GM12864 (cell line): ENCODE results near the gene GPC2.
"Not testable (repeated sequence)": the region's sequence is repeated elsewhere in the genome, so short reads cannot be mapped to it uniquely, and the experiment has no call there.

Experiments
- DNase-seq: peaks from one replicate; pipeline ENCODE4 v3.0.0-alpha.2; 2011; ENCODE audit warnings: low read depth
- H3K4me3 ChIP-seq: 2 replicates; pipeline ENCODE4 v1.5.1; 2011; ENCODE audit warnings: mild to moderate bottlenecking, low read depth, low read length, control low read depth
- TF ChIP-seq, protein P1 (sequence below): IDR thresholded peaks from 2 replicates; pipeline ENCODE4 v1.5.1; 2011; ENCODE audit warnings: low read depth, mild to moderate bottlenecking, moderate library complexity, low read length, control low read depth, inconsistent platforms; ENCODE audit errors: missing control alignments

GPC2 gene

DNA sequence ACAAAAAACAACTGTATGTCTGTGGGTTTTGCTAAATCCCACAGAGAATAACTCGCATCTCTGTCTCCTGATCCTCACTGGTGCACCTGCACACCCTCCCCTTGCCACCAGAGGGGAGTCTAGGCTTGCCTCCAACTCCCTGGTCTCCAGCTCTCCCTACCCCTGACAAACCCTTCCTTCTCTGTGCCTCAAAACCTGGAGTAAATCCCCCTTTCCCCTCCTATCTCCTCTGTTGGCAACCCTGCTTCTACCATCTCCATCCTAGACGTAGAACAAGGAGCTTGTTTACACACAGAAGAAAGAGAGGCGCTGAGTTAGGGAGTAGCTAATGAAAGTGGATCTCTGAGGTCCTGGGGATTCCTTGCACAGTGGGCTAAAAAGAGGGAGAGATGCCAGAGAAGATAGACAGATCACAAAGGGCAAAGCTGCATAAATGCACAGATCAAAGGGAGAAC is 44.5 kb downstream of the GPC2 start:
- no peak for DNase-seq

DNA sequence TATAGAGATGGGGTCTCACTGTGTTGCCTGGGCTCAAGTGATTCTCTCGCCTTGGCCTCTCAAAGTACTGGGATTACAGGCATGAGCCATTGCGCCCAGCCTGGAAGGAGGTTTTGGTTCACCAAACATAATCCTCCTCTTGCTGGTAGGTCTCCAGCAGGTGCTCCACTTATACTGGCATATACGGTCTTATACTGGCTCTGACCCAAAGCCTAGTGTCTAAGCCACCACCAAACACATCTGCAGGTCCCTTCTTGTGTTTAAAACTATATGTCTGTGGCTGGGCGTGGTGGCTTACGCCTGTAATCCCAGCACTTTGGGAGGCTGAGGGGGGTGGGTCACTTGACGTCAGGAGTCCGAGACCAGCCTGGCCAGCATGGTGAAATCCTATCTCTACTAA is 45.1 kb downstream of the GPC2 start:
- no peak for DNase-seq
- no peak overlapping the region for H3K4me3 ChIP-seq
- TF ChIP-seq, protein P1, sequence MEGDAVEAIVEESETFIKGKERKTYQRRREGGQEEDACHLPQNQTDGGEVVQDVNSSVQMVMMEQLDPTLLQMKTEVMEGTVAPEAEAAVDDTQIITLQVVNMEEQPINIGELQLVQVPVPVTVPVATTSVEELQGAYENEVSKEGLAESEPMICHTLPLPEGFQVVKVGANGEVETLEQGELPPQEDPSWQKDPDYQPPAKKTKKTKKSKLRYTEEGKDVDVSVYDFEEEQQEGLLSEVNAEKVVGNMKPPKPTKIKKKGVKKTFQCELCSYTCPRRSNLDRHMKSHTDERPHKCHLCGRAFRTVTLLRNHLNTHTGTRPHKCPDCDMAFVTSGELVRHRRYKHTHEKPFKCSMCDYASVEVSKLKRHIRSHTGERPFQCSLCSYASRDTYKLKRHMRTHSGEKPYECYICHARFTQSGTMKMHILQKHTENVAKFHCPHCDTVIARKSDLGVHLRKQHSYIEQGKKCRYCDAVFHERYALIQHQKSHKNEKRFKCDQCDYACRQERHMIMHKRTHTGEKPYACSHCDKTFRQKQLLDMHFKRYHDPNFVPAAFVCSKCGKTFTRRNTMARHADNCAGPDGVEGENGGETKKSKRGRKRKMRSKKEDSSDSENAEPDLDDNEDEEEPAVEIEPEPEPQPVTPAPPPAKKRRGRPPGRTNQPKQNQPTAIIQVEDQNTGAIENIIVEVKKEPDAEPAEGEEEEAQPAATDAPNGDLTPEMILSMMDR: no peak

More for the DNA sequence above, 44.5 kb downstream of the GPC2 start:
- no peak overlapping the region for H3K4me3 ChIP-seq
- TF ChIP-seq, protein P1: peak; percentile 99

- TF ChIP-seq, protein P1: peak; percentile 81
- DNase-seq: no peak
- no peak overlapping the region for H3K4me3 ChIP-seq
Observed at GRCh38 chr7:100130608-100131453, 46.4 kb downstream of the GPC2 start.

DNA sequence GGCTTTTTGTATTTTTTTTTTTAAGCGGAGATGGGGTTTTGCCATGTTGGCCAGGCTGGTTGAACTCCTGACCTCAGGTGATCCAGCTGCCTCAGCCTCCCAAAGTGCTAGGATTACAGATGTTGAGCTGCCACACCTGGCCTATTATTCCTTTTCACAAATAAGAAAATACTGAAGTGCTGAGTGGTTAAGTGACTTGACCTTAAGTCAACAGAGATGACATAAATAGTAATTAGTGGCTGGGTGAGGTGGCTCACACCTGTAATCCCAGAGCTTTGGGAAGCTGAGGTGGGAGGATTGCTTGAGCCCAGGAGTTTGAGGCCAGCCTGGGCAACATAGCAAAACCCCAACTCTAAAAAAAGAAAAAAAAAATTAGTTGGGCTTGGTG is 47.0 kb downstream of the GPC2 start:
- H3K4me3 ChIP-seq, DNase-seq: not testable (repeated sequence)

GRCh38 chr7:100128637-100128963 is 48.6 kb downstream of the GPC2 start:
- TF ChIP-seq, protein P1: no peak
- no peak for DNase-seq
- H3K4me3 ChIP-seq: no peak overlapping the region

DNA sequence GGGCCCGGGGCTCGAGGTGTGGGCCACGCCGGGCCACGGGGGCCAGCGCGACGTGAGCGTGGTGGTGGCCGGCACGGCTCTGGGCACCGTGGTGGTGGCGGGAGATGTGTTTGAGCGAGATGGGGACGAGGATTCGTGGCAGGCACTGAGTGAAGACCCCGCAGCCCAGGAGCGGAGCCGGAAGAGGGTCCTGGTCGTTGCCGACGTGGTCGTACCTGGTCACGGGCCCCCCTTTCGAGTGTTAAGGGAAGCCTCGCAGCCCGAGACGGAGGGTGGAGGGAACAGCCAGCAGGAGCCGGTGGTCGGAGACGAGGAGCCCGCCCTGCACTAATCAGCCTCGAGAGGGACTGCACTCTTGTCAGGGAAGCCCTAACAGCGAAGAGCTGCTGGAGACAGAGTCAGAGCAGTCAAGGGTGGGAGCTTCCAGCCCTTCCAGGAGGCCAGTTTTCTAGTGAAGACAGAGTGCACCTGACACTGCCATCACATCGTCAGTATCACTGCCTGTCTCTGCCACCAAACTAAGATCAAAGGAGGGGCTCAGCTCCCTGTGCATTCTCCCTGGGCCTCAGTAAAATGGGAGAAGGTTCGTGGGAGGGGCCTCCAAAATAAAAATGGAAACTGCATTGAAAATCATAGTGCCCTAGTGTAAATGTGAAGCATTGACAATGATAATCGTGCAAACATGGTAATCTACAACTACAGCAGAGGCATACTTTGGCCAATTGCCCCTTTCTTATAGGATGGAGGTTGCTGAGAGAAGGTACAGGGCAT is 49.1 kb downstream of the GPC2 start:
- peak overlapping the region; percentile 87 for H3K4me3 ChIP-seq
- TF ChIP-seq, protein P1: peak; percentile 9
- DNase-seq: no peak
